Fibroblast of lung (primary cell): ENCODE data around the gene CCDC122. TPM values are rescaled to one million over a fixed set of nuclear protein-coding genes. Genes with fewer than 3 reads are reported as not detected.
A peak's percentile ranks its signal among the peaks of the same experiment; 100 is the strongest.

Experiments
- DNase-seq, 2 donors: peaks; one replicate each; pipeline versions ENCODE4 v3.0.0 to v3.0.0-alpha.2; 2010; ENCODE audit warnings: low read depth in 2 of 2
- H2AFZ ChIP-seq: 2 replicates; pipeline ENCODE4 v1.5.1; 2012; ENCODE audit warnings: low read length, control low read depth, inconsistent platforms
- H3K27ac ChIP-seq: 2 replicates; pipeline ENCODE4 v1.5.1; 2011; ENCODE audit warnings: low read length, control low read depth; ENCODE audit not compliant: insufficient read depth
- H3K27me3 ChIP-seq: 2 replicates; pipeline ENCODE4 v1.5.1; 2011; ENCODE audit warnings: mild to moderate bottlenecking, low read length; ENCODE audit not compliant: control insufficient read depth, insufficient read depth
- H3K36me3 ChIP-seq: 2 replicates; pipeline ENCODE4 v1.5.1; 2011; ENCODE audit warnings: low read length; ENCODE audit not compliant: control insufficient read depth, insufficient read depth
- H3K4me1 ChIP-seq: 2 replicates; pipeline ENCODE4 v1.5.1; 2011; ENCODE audit warnings: low read length; ENCODE audit not compliant: control insufficient read depth, insufficient read depth; ENCODE audit errors: extremely low read depth
- H3K4me2 ChIP-seq: 2 replicates; pipeline ENCODE4 v1.5.1; 2011; ENCODE audit warnings: low read length, control low read depth; ENCODE audit not compliant: insufficient read depth; ENCODE audit errors: extremely low read depth
- H3K4me3 ChIP-seq, 4 experiments: fragments of 200-600 bp in 1 of 4; sonication (generic) in 1 of 4; replicated peaks in 1 of 4; 2 replicates each; pipeline ENCODE4 v1.5.1; 2011 to 2016; ENCODE audit warnings: low read length in 4 of 4, low read depth in 3 of 4, mild to moderate bottlenecking in 3 of 4, control low read depth in 2 of 4, inconsistent platforms in 1 of 4, mixed read lengths in 1 of 4; ENCODE audit not compliant: insufficient read depth in 1 of 4; ENCODE audit errors: control extremely low read depth in 1 of 4
- H3K79me2 ChIP-seq: 2 replicates; pipeline ENCODE4 v1.5.1; 2012; ENCODE audit warnings: mild to moderate bottlenecking, low read length, inconsistent platforms; ENCODE audit not compliant: control insufficient read depth, insufficient read depth
- H3K9ac ChIP-seq: 2 replicates; pipeline ENCODE4 v1.5.1; 2011; ENCODE audit warnings: mild to moderate bottlenecking, low read length, control low read depth; ENCODE audit not compliant: insufficient read depth
- H3K9me3 ChIP-seq: 2 replicates; pipeline ENCODE4 v1.5.1; 2012; ENCODE audit warnings: low read depth, low read length; ENCODE audit not compliant: control insufficient read depth, insufficient read depth
- H4K20me1 ChIP-seq: 2 replicates; pipeline ENCODE4 v1.5.1; 2011; ENCODE audit warnings: low read length; ENCODE audit not compliant: control insufficient read depth, insufficient read depth; ENCODE audit errors: extremely low read depth
- EZH2 ChIP-seq: IDR thresholded peaks from 2 replicates; pipeline ENCODE4 v1.5.1; 2012; ENCODE audit warnings: low read length, control low read depth, mild to moderate bottlenecking; ENCODE audit errors: missing control alignments
- polyA plus RNA-seq, 2 donors: library from polyadenylated mRNA; depleted of rRNA in 1 of 2; stranded (reverse) in 1 of 2; unstranded in 1 of 2; fragments of >200 nt; gene quantifications; 2 replicates each; pipeline ENCODE4 v1.2.1, GENCODE V29; 2011 to 2012; ENCODE audit warnings: missing spikeins in 1 of 2
- total RNA-seq: library from RNA; depleted of rRNA; stranded (reverse); fragments of >200 nt; gene quantifications from 2 replicates; pipeline ENCODE4 v1.2.1, GENCODE V29; 2014
- TF ChIP-seq, protein P1 (sequence below), 2 donors: IDR thresholded peaks in 1 of 2; conservative IDR thresholded peaks in 1 of 2; 1 replicate in 1 of 2; 2 replicates in 1 of 2; pipeline ENCODE4 v1.5.1; 2011 to 2012; ENCODE audit warnings: low read length in 2 of 2, control low read depth in 1 of 2, inconsistent platforms in 1 of 2, low read depth in 1 of 2, mild to moderate bottlenecking in 1 of 2

The CCDC122 gene
- total and polyA plus RNA-seq, 2 donors (not counting 1 experiment from before 2014, with no cell fraction given): 2.0 to 6.8 TPM

DNA sequence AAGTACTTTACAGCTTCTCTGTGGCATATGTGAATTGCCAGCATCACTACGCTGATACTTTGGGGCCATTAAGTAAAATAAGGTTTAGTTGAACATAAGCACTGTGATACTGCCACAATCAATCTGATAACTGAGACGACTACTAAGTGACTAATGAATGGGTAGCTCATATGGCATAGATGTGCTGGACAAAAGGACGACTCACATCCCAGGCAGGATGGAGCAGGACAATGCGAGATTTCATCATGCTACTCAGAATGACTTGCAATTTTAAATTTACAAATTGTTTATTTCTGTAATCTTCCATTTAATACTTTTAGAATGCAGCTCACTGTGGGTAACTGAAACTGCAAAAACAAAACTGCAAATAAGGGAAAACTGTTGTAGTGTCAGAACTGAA is 13.6 kb downstream of the CCDC122 start:
- H3K4me2 ChIP-seq: no peak overlapping the region
- no peaks in the 10 kb centered on the region for H3K79me2 ChIP-seq
- no peaks in the 10 kb centered on the region for H4K20me1 ChIP-seq
- H2AFZ ChIP-seq: peak overlapping the region; percentile 8
- H3K27me3 ChIP-seq: no peaks in the 10 kb centered on the region
- TF ChIP-seq, protein P1, sequence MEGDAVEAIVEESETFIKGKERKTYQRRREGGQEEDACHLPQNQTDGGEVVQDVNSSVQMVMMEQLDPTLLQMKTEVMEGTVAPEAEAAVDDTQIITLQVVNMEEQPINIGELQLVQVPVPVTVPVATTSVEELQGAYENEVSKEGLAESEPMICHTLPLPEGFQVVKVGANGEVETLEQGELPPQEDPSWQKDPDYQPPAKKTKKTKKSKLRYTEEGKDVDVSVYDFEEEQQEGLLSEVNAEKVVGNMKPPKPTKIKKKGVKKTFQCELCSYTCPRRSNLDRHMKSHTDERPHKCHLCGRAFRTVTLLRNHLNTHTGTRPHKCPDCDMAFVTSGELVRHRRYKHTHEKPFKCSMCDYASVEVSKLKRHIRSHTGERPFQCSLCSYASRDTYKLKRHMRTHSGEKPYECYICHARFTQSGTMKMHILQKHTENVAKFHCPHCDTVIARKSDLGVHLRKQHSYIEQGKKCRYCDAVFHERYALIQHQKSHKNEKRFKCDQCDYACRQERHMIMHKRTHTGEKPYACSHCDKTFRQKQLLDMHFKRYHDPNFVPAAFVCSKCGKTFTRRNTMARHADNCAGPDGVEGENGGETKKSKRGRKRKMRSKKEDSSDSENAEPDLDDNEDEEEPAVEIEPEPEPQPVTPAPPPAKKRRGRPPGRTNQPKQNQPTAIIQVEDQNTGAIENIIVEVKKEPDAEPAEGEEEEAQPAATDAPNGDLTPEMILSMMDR (conservative IDR thresholded peaks at IDR 0.05 in 1 of 2, IDR thresholded peaks at IDR 0.05 in 1 of 2; ENCODE audit: low read depth in 1 of 2, low read length in 2 of 2): no peak
- TF ChIP-seq EZH2: no peak
- DNase-seq: peak; percentile 50 to 74
- peaks cover 3% of the 10 kb centered on the region for H3K4me1 ChIP-seq
- no peaks in the 10 kb centered on the region for H3K36me3 ChIP-seq
- no peak overlapping the region for H3K9ac ChIP-seq
- peak overlapping the region; percentile 75 for H3K27ac ChIP-seq
- H3K4me3 ChIP-seq: no peak overlapping the region
- H3K9me3 ChIP-seq: no peaks in the 10 kb centered on the region

DNA sequence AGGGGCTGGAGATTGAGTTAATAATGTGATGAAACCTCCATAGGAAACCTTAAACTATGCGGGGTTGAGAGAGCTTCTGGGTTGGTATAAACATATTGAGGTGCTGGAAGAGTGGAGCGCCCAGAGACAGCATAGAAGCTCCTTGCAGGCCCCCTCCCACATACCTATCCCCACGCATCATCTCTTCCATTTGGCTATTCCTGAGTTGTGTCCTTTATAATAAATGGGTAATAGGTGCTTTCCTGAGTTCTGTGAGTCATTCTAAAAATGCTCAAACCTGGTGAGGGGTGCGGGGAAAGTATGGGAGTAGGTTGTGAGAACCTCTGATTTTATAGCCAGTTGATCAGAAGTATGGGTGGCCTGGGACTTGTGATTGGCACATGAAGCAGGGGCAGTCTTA is 14.6 kb downstream of the CCDC122 start:
- Histone ChIP-seq H3K27me3 (no peaks in the 10 kb centered on the region), H3K27ac (no peak overlapping the region), H3K4me1 (peaks cover 3% of the 10 kb centered on the region)

DNA sequence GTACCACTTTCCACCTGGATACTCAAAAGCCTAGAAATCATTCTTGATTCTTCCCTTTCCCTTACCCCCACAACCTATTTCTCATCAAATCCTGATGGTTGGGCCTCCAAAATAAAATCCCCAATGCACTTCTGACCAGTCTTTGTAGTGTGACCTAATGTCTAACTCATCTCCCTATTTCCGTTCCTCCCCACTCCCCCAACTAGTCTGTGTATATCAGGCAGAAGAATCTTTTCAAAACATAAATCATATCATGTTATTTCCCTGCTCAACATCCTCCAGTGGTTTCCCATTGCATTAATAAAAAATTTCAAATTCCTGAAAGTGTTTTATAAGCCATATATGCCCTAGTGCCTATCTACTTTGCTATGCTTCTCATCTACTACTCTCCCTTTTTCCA is 17.7 kb downstream of the CCDC122 start:
- Histone ChIP-seq H3K9ac (no peak overlapping the region), H2AFZ (no peak overlapping the region), H4K20me1 (no peaks in the 10 kb centered on the region), H3K27ac (no peak overlapping the region), H3K9me3 (no peaks in the 10 kb centered on the region), H3K36me3 (no peaks in the 10 kb centered on the region), H3K27me3 (no peaks in the 10 kb centered on the region), H3K4me3 (no peak overlapping the region), H3K79me2 (no peaks in the 10 kb centered on the region), H3K4me1 (peaks cover 3% of the 10 kb centered on the region), H3K4me2 (no peak overlapping the region)
- TF ChIP-seq, protein P1 (conservative IDR thresholded peaks at IDR 0.05 in 1 of 2, IDR thresholded peaks at IDR 0.05 in 1 of 2; ENCODE audit: low read depth in 1 of 2, low read length in 2 of 2): no peak
- TF ChIP-seq EZH2: no peak
- no peak for DNase-seq

More for the DNA sequence above, 14.6 kb downstream of the CCDC122 start:
- no peak for TF ChIP-seq EZH2
- TF ChIP-seq, protein P1 (conservative IDR thresholded peaks at IDR 0.05 in 1 of 2, IDR thresholded peaks at IDR 0.05 in 1 of 2; ENCODE audit: low read depth in 1 of 2, low read length in 2 of 2): no peak
- Histone ChIP-seq H3K36me3 (no peaks in the 10 kb centered on the region), H3K9me3 (no peaks in the 10 kb centered on the region), H4K20me1 (no peaks in the 10 kb centered on the region), H3K9ac (no peak overlapping the region), H3K4me3 (no peak overlapping the region), H3K79me2 (no peaks in the 10 kb centered on the region), H3K4me2 (no peak overlapping the region), H2AFZ (no peak overlapping the region)
- no peak for DNase-seq
